Fibroblast of skin of scalp (primary cell): ENCODE measurements around the gene NDUFS5.
"Not testable (repeated sequence)": the region's sequence is repeated elsewhere in the genome, so short reads cannot be mapped to it uniquely, and the experiment has no call there.

ENCODE experiments used
- DNase-seq: peaks from one replicate; pipeline ENCODE4 v3.0.0-alpha.2; 2013

Gene NDUFS5

GRCh38 chr1:39065542-39065941 lies 39.4 kb downstream of the NDUFS5 start:
- no peak for DNase-seq

GRCh38 chr1:39068227-39068626 lies 42.1 kb downstream of the NDUFS5 start:
- not testable (repeated sequence) for DNase-seq

GRCh38 chr1:39071557-39071956 lies 45.4 kb downstream of the NDUFS5 start:
- DNase-seq: not testable (repeated sequence)

- DNase-seq: peak; percentile 50
Measured at GRCh38 chr1:39076127-39076798, 50.1 kb downstream of the NDUFS5 start.

GRCh38 chr1:39076799-39077148 lies 50.6 kb downstream of the NDUFS5 start:
- DNase-seq: no peak

GRCh38 chr1:39080269-39080826 lies 54.2 kb downstream of the NDUFS5 start:
- no peak for DNase-seq

GRCh38 chr1:39080831-39081270 lies 54.7 kb downstream of the NDUFS5 start:
- no peak for DNase-seq

GRCh38 chr1:39081271-39082009 lies 55.3 kb downstream of the NDUFS5 start:
- no peak for DNase-seq

- DNase-seq: no peak
Measured at GRCh38 chr1:39082010-39082799, 56.1 kb downstream of the NDUFS5 start.

- DNase-seq: no peak
Measured at GRCh38 chr1:39082811-39083576, 56.8 kb downstream of the NDUFS5 start.

GRCh38 chr1:39084191-39084590 lies 58.0 kb downstream of the NDUFS5 start:
- DNase-seq: no peak
